HG02798 (cell line): ENCODE measurements around the gene PLSCR5.

Experiments used
- ATAC-seq: cut with Tn5 transposase; IDR thresholded peaks from one replicate; pipeline ENCODE4 v1.9.1; 2021; ENCODE audit warnings: mild to moderate bottlenecking; ENCODE audit not compliant: unreplicated experiment, poor library complexity

Gene PLSCR5, protein sequence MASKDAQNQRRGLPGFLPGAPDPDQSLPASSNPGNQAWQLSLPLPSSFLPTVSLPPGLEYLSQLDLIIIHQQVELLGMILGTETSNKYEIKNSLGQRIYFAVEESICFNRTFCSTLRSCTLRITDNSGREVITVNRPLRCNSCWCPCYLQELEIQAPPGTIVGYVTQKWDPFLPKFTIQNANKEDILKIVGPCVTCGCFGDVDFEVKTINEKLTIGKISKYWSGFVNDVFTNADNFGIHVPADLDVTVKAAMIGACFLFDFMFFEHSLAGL

GRCh38 chr3:146605106-146605505 is at the start of gene PLSCR5:
TSS of gene PLSCR5 (minus strand) at chr3:146605346. CDS start at chr3:146605212, 134 bp downstream.
- no peak for ATAC-seq

GRCh38 chr3:146653978-146654377 is 48.8 kb upstream of the PLSCR5 start:
- ATAC-seq: no peak

DNA sequence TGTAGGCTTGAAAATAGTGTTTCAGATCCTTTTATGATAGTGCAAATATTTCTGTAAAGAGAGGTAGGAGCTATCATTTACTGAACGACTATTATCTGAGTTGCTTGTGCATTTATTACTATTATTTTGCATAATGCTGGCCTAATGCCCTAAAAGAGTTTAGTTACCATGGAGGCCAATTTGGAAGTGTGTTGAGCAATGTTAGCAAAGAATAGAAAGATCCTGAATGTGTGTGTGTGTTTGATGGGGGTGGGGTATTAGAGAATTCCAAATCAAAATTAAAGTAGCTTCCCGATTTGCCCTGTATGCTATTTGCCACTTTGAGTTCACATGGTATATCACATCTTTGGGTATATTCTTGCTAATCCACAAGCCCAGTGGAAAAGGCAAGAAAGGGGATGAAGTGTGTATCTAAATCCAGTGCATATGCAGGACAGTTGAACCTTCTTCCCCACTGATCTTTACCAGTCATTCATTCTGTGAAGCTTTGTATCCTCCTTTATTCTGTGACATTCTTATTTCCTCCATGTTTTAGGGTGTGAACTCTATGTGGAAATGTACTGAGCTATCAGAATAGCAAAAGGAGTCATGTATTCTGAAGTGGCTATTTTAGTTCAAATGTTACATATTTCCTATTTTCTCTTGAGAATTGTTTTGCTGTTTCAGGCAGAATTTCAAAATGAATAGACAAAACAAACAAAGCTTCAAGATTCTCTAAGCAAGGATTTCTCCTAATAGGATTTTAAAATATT is 45.7 kb upstream of the PLSCR5 start:
- ATAC-seq: no peak

- no peak for ATAC-seq
Measured at GRCh38 chr3:146646261-146646660, 41.1 kb upstream of the PLSCR5 start.

DNA sequence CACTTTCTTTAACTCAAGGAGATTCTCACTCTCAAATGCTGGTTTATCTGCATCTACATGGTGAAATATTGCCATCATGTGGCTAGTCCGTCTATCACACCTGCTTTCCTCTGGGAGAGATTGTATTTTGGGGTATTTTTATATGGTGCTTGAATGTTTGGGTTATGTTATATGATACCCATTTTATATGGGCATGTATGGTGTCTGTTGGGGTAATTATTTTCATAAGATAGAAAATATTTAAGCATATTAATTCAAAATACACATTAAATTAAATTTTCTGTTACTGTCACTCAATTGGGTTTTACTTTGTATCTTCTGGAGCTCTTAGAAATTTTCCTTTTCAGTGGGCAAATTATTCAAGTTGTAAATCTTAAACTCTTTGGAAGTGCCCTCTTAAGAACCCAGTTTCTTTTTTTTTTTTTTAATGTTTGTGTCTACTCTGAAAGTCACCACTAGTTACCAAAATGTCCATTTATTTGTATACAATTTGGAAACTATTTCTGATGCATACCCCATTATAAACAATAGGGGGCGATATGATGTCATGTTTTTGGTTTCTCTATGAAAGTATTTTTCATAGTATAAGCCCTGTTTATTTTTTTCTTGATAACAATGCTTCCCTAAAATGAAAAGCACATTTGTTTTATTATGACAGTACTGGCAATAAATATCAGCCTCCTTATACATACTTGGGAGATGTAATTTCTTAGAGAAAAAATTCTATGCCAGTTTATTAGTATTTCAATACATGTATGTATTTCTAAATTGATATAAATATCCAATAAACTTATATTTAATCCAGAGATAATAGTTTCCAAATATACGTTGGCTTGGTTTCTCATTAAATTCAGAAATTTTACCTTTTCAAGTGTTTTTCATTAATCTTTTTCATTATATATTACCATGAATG is 36.1 kb upstream of the PLSCR5 start:
- ATAC-seq: peak; percentile 80

DNA sequence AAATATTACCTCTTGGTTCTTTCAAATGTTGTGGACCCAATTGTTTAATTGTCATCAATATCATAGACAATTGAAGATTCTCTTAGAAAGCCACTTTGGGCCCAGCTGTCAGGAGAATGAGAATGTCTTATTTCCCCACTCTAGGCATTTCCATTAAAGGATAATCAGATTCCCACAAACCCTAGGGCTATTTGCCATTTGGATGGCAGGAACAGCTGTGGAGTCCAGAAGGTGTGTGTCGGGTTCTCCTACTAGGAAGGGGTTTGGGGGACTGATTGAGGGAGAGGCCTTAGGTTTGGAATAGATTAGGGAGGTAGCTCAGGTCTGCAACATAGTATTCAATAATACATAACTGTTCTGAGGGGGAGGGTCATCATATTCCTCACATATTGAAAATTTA is 35.2 kb upstream of the PLSCR5 start:
- no peak for ATAC-seq

DNA sequence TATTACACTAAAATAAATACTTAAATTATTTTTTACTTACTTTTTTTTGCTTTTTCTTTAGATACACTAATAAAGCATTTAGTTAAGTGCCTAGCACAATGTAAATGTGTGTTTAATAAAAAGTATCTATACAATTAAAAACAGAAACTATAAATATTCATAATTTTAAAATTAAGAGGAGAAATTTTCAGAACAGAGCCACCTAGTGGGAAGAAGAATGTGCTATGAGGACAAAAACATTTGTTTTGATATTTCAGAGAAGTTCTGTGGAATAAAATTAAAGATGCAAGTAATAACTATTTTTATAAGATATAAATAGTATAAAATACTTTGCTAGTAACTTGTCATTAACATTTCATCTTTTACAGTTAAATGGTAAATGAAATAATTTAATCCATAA is 33.6 kb upstream of the PLSCR5 start:
- ATAC-seq: no peak

- no peak for ATAC-seq
Measured at GRCh38 chr3:146637871-146638270, 32.7 kb upstream of the PLSCR5 start.

DNA sequence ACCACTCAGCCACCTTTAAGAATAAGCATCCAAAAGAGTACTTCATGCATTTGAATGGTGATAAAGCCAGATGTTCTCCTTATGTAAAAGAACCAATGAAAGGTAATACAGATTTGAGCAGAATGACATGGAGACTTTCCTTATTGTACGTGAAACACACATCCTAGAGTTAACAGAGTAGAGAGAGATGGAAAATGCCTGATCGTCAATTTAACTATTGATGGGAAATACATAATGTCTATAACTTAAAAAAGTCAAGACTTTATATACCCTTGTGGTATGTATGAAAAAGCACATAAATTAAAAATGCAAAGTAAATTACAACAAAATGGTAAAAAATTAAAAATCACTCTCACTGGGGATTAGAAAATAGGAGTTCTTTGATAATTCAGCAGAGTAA is 31.7 kb upstream of the PLSCR5 start:
- ATAC-seq: no peak

- ATAC-seq: no peak
Measured at GRCh38 chr3:146634346-146634745, 29.2 kb upstream of the PLSCR5 start.

- no peak for ATAC-seq
Measured at GRCh38 chr3:146628671-146629070, 23.5 kb upstream of the PLSCR5 start.

- no peak for ATAC-seq
Measured at GRCh38 chr3:146626403-146627122, 21.4 kb upstream of the PLSCR5 start.

DNA sequence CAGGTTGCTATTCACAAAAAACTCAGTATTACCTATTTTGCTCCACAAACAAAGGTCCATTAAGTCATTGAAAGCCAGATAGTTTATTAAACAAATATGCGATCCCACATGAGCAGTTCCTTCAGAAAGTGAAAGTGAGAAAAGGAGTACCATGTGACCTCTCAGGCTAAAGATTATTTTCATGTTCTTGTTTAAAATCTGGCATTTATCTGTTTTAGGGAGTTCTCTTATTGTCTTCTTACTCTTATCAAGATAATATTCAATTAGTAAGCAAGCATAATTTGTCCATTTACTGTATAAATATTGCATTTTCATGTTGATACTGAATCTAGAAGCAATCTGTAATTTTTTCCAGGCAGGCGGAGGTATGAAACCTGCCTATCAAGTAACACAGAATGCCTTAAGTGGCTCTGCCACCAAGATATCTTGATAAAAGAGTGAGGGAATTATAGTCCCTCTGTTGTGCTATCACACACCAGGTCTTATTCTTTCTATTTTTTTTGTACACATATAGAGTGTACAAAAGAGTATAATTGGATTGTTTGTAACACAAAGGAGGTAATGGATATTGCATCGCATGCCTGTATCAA is 20.1 kb upstream of the PLSCR5 start:
- ATAC-seq: peak; percentile 57

DNA sequence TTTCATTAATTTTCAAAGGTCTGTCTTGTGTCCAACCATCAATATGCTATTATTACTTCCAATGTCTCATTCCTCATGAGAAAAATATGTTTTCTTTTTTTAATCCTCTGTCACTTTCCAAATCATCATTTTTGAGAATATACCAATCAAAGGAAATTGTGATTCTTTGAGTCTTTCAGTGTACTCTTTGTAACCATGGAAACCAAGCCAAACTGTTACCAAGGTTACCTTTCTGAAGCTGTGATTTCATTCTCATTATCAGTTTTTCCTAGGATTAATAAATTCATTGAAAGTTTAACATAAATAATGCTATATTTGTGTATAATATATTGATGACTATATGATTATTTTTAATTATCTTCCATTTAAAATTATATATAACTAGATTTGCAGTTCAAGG is 16.6 kb upstream of the PLSCR5 start:
- ATAC-seq: no peak

DNA sequence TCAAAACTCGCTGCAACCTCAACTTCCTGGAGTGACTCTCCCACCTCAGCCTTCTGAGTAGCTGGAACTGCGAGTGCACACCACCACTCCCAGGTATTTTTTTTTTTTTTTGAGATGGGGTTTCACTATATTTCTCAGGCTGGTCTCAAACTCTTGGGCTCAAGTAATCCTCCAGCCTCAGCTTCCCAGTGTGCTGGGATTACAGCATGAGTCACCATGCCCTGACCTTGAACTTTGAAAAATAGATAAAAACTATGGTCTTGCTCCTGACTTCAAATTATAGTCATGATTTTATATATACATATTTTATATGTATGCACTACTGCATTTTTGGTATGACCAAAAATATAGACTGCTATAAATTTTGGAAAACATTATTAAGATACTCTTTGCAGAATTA is 6.9 kb upstream of the PLSCR5 start:
- ATAC-seq: no peak

DNA sequence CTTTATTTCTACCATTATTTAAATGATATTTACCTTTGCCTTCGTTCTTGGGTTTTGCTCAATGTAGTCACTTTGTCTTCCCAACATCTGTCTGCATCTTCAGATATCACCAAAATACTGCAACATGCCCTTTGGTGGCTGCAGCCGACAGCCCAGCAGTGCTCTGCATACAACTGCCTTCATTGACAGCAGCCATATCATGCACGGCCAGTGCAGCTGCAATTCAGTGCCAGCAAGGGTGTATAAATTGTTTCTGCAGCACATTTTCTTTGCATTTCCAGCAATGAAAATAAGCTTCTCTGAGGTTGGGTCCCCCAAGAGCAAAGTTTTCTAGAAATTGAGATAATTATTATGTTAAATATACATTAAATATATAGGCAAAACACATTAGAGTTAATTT is 6.0 kb upstream of the PLSCR5 start:
- no peak for ATAC-seq

GRCh38 chr3:146598535-146598934 is 6.6 kb downstream of the PLSCR5 start:
- ATAC-seq: no peak

DNA sequence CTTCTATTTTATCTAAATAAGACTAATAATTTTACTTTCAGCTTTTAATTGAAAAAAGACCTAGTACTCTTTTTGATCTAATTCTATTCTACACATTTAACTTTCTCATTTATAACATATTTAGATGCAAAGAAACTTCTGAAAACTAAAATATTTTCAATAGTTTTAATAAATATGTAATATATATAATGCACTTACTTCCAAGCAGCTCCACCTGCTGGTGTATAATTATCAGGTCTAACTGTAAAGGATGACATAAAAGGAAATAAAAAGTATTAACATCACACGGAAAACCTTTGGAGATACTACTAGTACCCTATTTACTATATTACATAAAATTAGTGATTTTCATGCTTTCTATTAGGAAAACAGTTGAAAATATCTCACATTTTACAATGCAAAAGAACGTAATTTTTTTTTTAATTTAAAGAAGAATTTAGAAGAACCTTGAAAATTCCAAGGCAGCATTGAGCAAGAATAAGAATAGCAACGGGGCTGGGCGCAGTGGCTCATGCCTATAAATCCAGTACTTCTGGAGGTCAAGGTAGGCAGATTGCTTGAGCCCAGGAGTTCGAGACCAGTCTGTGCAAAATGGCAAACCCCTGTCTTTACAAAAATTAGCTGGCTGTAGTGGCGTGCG is 10.2 kb downstream of the PLSCR5 start:
- ATAC-seq: no peak

GRCh38 chr3:146593776-146594175 is 11.4 kb downstream of the PLSCR5 start:
- ATAC-seq: no peak
